GM18498 (cell line): ENCODE results near the gene CD2.

Experiments used
- ATAC-seq: cut with Tn5 transposase; IDR thresholded peaks from one replicate; pipeline ENCODE4 v1.9.1; 2021; ENCODE audit warnings: mild to moderate bottlenecking, moderate library complexity; ENCODE audit not compliant: unreplicated experiment

Gene CD2

GRCh38 chr1:116817582-116818064 is 63.4 kb downstream of the CD2 start:
- ATAC-seq: no peak
